ENCODE results near the gene CYP1A2.

- TF ChIP-seq POLR2A (IDR thresholded peaks at IDR 0.05; ENCODE audit: low read depth, low read length) (no peak), POLR2AphosphoS5 (IDR thresholded peaks at IDR 0.05; ENCODE audit: low read depth, low read length) (no peak), TAF1 (IDR thresholded peaks at IDR 0.05; ENCODE audit: low read depth, low read length) (no peak)
These were observed 52.0 kb downstream of the CYP1A2 start for GRCh38 chr15:74800559-74801094.
